Measurements from ENCODE around the gene BPIFB6.

BPIFB6 gene

DNA sequence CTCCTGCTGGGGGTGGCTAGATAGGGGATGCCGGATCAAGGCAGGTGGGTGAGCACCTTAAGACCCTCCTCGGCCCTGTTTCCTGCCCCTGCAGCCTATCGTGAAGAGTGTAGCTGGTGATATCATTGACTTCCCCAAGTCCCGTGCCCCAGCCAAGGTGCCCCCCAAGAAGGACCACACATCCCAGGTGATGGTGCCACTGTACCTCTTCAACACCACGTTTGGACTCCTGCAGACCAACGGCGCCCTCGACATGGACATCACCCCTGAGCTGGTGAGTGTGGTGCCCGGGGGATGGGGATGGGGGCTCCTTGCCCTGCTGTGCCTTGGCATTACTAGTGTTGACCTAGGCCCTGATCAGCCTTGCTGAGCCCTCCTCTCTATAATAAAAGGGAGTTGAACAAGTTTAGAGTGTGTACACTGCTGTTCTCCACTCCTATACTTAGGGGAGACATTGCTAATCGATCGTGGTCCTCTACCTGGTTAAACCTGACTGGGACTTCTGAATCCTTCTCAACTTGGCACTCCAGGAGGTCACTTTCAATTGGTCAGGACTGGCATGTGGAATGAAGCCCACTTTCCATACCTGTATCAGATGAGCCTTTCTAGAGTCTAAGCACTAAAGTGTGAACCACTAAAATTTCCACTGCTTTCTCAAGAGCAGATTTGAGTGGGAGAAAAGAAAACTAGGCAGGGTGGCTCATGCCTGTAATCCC, 33.3 kb downstream of the BPIFB6 start:
- H3K27ac ChIP-seq (ENCODE audit: extremely low read depth, low read depth, low read length) = no peak overlapping the region
- no peaks in the 10 kb centered on the region for H3K4me1 ChIP-seq (ENCODE audit: control insufficient read depth, insufficient read depth, low read length)
- no peak for TF ChIP-seq ZNF391 (tag by site-specific recombination; IDR thresholded peaks at IDR 0.05; ENCODE audit: borderline replicate concordance, low read depth)
- peak; percentile 59 for TF ChIP-seq ZBTB17 (tag by site-specific recombination; IDR thresholded peaks at IDR 0.05)
- H3K36me3 ChIP-seq (ENCODE audit: control insufficient read depth in 2 of 2, insufficient read depth in 1 of 2, low read length in 2 of 2) = no peaks in the 10 kb centered on the region
- ChIA-PET POLR2A (no interaction called here), CTCF (no interaction called here)
- H3K9me3 ChIP-seq (ENCODE audit: control insufficient read depth, insufficient read depth, low read depth, low read length) = no peaks in the 10 kb centered on the region
- no peak overlapping the region for H3K4me3 ChIP-seq (ENCODE audit: low read depth, low read length)

DNA sequence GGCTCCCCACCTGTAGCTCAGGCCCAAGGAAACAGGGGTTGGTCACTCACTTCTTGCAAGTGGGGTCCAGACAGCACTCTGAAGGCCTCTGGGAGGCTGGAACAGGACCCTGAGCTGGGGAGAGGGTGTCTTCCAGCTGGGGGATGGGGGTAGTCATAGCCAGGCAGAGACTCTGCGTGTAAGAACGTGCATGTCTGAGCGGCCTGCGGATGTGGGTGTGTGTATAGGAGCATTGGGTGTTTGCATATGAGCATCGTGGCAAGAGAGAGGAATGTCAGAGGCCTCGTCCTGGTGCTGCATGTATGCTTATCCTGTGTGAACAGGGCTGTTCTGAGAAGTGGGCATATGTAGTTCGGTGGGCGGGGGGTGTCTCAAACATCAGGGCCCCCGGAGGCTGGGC, 34.3 kb downstream of the BPIFB6 start:
- POLR2A ChIA-PET = no interaction called here
- CTCF ChIA-PET = no interaction called here

DNA sequence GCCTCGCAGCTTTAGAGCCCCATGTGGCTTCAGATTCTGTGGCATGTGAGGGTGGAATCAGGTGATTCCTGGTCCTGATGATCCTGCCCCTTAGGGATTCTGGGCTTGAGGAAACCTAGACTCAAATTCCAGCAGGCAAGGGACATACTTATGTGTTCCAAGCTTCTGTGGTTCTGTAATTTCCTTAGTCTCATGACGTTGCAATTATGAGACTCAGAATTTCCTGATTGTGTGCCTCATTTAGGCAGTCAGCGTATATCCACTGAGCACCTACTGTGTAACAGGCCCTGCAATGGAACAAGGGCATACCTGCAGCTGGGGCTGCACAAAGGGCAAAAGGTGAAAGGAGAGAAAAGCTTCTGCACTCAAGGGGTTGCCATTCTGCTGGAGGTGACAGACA, 36.4 kb downstream of the BPIFB6 start:
- CTCF ChIA-PET = interaction anchor here (0.7 to 1.4 kb wide), 3 partner anchors 28 to 167 kb away, joined by 3 to 6 read pairs (median 3); no protein-coding TSS in a partner anchor
- Histone ChIP-seq H3K27ac (ENCODE audit: extremely low read depth, low read depth, low read length) (no peak overlapping the region), H3K9me3 (ENCODE audit: control insufficient read depth, insufficient read depth, low read depth, low read length) (no peaks in the 10 kb centered on the region), H3K36me3 (ENCODE audit: control insufficient read depth in 2 of 2, insufficient read depth in 1 of 2, low read length in 2 of 2) (no peaks in the 10 kb centered on the region), H3K4me1 (ENCODE audit: control insufficient read depth, insufficient read depth, low read length) (no peaks in the 10 kb centered on the region), H3K4me3 (ENCODE audit: low read depth, low read length) (no peak overlapping the region)
- POLR2A ChIA-PET = no interaction called here
- TF ChIP-seq GFI1B (tag by site-specific recombination; IDR thresholded peaks at IDR 0.05) (no peak), BCL11A (tag by site-specific recombination; IDR thresholded peaks at IDR 0.05; ENCODE audit: low read depth) (no peak)

More for the DNA sequence above, 34.3 kb downstream of the BPIFB6 start:
- H3K27ac ChIP-seq (ENCODE audit: extremely low read depth, low read depth, low read length) = no peak overlapping the region
- no peaks in the 10 kb centered on the region for H3K9me3 ChIP-seq (ENCODE audit: control insufficient read depth, insufficient read depth, low read depth, low read length)
- H3K36me3 ChIP-seq (ENCODE audit: control insufficient read depth in 2 of 2, insufficient read depth in 1 of 2, low read length in 2 of 2) = no peaks in the 10 kb centered on the region
- no peak overlapping the region for H3K4me3 ChIP-seq (ENCODE audit: low read depth, low read length)
- TF ChIP-seq, protein P1, sequence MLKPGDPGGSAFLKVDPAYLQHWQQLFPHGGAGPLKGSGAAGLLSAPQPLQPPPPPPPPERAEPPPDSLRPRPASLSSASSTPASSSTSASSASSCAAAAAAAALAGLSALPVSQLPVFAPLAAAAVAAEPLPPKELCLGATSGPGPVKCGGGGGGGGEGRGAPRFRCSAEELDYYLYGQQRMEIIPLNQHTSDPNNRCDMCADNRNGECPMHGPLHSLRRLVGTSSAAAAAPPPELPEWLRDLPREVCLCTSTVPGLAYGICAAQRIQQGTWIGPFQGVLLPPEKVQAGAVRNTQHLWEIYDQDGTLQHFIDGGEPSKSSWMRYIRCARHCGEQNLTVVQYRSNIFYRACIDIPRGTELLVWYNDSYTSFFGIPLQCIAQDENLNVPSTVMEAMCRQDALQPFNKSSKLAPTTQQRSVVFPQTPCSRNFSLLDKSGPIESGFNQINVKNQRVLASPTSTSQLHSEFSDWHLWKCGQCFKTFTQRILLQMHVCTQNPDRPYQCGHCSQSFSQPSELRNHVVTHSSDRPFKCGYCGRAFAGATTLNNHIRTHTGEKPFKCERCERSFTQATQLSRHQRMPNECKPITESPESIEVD (tag by site-specific recombination; IDR thresholded peaks at IDR 0.05) = no peak
- TF ChIP-seq SCRT2 (tag by site-specific recombination; IDR thresholded peaks at IDR 0.05) (0 out of 2 replicates have a peak, but pooled peaks have one; percentile 29), BCL11A (tag by site-specific recombination; IDR thresholded peaks at IDR 0.05; ENCODE audit: low read depth) (no peak), ZNF211 (tag by site-specific recombination; IDR thresholded peaks at IDR 0.05; ENCODE audit: low read depth) (no peak)
- TF ChIP-seq, protein P2, sequence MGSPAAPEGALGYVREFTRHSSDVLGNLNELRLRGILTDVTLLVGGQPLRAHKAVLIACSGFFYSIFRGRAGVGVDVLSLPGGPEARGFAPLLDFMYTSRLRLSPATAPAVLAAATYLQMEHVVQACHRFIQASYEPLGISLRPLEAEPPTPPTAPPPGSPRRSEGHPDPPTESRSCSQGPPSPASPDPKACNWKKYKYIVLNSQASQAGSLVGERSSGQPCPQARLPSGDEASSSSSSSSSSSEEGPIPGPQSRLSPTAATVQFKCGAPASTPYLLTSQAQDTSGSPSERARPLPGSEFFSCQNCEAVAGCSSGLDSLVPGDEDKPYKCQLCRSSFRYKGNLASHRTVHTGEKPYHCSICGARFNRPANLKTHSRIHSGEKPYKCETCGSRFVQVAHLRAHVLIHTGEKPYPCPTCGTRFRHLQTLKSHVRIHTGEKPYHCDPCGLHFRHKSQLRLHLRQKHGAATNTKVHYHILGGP (tag by site-specific recombination; IDR thresholded peaks at IDR 0.05) = no peak
- TF ChIP-seq, protein P3, sequence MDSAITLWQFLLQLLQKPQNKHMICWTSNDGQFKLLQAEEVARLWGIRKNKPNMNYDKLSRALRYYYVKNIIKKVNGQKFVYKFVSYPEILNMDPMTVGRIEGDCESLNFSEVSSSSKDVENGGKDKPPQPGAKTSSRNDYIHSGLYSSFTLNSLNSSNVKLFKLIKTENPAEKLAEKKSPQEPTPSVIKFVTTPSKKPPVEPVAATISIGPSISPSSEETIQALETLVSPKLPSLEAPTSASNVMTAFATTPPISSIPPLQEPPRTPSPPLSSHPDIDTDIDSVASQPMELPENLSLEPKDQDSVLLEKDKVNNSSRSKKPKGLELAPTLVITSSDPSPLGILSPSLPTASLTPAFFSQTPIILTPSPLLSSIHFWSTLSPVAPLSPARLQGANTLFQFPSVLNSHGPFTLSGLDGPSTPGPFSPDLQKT (IDR thresholded peaks at IDR 0.05; ENCODE audit: borderline replicate concordance, low read depth, low read length) = no peak
- no peaks in the 10 kb centered on the region for H3K4me1 ChIP-seq (ENCODE audit: control insufficient read depth, insufficient read depth, low read length)

DNA sequence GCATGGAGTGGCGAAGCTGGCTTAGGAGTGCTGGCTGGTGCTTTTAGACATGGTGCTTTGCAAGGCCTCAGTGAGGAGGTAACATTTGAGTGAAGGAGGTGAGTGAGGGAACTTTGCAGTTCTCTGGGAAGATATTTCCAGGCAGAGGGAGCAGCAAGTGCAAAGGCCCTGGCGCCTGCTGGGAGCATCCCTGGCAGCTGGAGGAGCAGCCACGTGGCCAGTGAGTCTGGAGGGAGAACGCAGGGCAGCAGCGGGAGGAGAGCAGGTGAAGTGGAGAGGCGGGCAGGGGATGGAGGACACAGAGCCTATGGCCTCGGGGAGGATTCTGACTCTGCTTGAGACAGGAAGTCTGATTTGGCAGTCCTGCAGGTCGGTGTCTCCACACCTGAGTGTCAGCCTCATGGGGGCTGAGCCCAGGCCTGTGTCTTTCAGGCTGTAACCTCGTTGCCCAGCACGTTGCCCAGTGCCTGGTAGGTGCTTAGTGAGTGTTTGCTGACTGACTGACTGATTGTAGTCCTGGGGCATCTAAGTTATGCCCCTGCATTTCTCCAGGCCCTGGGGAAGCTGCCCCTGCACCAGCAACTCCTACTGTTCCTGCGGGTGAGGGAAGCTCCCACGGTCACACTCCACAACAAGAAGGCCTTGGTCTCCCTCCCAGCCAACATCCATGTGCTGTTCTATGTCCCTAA, 36.9 kb downstream of the BPIFB6 start:
- POLR2A ChIA-PET = no interaction called here
- no peaks in the 10 kb centered on the region for H3K36me3 ChIP-seq (ENCODE audit: control insufficient read depth in 2 of 2, insufficient read depth in 1 of 2, low read length in 2 of 2)
- H3K4me3 ChIP-seq (ENCODE audit: low read depth, low read length) = no peak overlapping the region
- TF ChIP-seq ZFP37 (tag by site-specific recombination; IDR thresholded peaks at IDR 0.05) (no peak), ZNF221 (tag by site-specific recombination; IDR thresholded peaks at IDR 0.05; ENCODE audit: borderline replicate concordance) (no peak), ZNF623 (tag by site-specific recombination; IDR thresholded peaks at IDR 0.05) (peak; percentile 63)
- TF ChIP-seq, protein P3 (IDR thresholded peaks at IDR 0.05; ENCODE audit: borderline replicate concordance, low read depth, low read length) = no peak
- TF ChIP-seq, protein P4, sequence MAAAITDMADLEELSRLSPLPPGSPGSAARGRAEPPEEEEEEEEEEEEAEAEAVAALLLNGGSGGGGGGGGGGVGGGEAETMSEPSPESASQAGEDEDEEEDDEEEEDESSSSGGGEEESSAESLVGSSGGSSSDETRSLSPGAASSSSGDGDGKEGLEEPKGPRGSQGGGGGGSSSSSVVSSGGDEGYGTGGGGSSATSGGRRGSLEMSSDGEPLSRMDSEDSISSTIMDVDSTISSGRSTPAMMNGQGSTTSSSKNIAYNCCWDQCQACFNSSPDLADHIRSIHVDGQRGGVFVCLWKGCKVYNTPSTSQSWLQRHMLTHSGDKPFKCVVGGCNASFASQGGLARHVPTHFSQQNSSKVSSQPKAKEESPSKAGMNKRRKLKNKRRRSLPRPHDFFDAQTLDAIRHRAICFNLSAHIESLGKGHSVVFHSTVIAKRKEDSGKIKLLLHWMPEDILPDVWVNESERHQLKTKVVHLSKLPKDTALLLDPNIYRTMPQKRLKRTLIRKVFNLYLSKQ (tag by site-specific recombination; IDR thresholded peaks at IDR 0.05; ENCODE audit: borderline replicate concordance) = no peak
- CTCF ChIA-PET = interaction anchor here (0.7 to 1.4 kb wide), 2 partner anchors 166 to 168 kb away, joined by 3 to 6 read pairs; no protein-coding TSS in a partner anchor
- no peaks in the 10 kb centered on the region for H3K4me1 ChIP-seq (ENCODE audit: control insufficient read depth, insufficient read depth, low read length)
- H3K27ac ChIP-seq (ENCODE audit: extremely low read depth, low read depth, low read length) = no peak overlapping the region
- no peaks in the 10 kb centered on the region for H3K9me3 ChIP-seq (ENCODE audit: control insufficient read depth, insufficient read depth, low read depth, low read length)
